Frontal cortex (tissue), 4 donors: ENCODE data around the gene PHKG1. TPM values are rescaled to one million over a fixed set of nuclear protein-coding genes. Genes with fewer than 3 reads are reported as not detected.
"Not testable (repeated sequence)": the region's sequence is repeated elsewhere in the genome, so short reads cannot be mapped to it uniquely, and the experiment has no call there.

Experiments
- DNase-seq, 2 donors: peaks; one replicate each; pipeline ENCODE4 v3.0.0; 2012; ENCODE audit warnings: low spot score in 2 of 2
- FAIRE-seq: peaks from 2 replicates; lab custom pipeline; 2012; peaks lifted over from hg19 to GRCh38; lab: Jason Lieb, UNC
- small RNA-seq: library from RNA; depleted of rRNA; stranded (forward); fragments of <200 nt; gene quantifications from one replicate; pipeline ENCODE3, GENCODE V24; 2014
- total RNA-seq: library from RNA; depleted of rRNA; stranded (reverse); fragments of >200 nt; gene quantifications from one replicate; pipeline ENCODE4 v1.2.3, GENCODE V29; 2014
- donor health status: control.
- donor health status: control.
- donor health status: control.

The PHKG1 gene
- total RNA-seq, 1 donor from 2014 or later, result 3.7 TPM

- no peak for DNase-seq
- FAIRE-seq, result no peak
These were observed 44.5 kb downstream of the PHKG1 start for GRCh38 chr7:56048245-56048644.

GRCh38 chr7:56047446-56048116, 45.2 kb downstream of the PHKG1 start:
- not testable (repeated sequence) for DNase-seq, FAIRE-seq

GRCh38 chr7:56046721-56047445, 45.9 kb downstream of the PHKG1 start:
- FAIRE-seq (no peak), DNase-seq (no peak)

- not testable (repeated sequence) for FAIRE-seq, DNase-seq
These were observed 47.0 kb downstream of the PHKG1 start for GRCh38 chr7:56045758-56046157.

GRCh38 chr7:56040730-56041129, 52.0 kb downstream of the PHKG1 start:
- DNase-seq, result no peak
- FAIRE-seq, result no peak

- peak in 1 of 2 donors; percentile 64 for DNase-seq
- no peak for FAIRE-seq
These were observed 58.9 kb downstream of the PHKG1 start for GRCh38 chr7:56033671-56034432.

- not testable (repeated sequence) for FAIRE-seq
These were observed 60.2 kb downstream of the PHKG1 start for GRCh38 chr7:56032578-56032977.

GRCh38 chr7:56031556-56031955, 61.2 kb downstream of the PHKG1 start:
- DNase-seq, FAIRE-seq: not testable (repeated sequence)

More at GRCh38 chr7:56032578-56032977, 60.2 kb downstream of the PHKG1 start:
- DNase-seq, result not testable (repeated sequence)

GRCh38 chr7:56030340-56030739, 62.4 kb downstream of the PHKG1 start:
- FAIRE-seq, result no peak
- DNase-seq, result no peak

Small RNA genes lying within 50 kb of the gene (small RNA-seq; reads per million reads assigned to genes)
- gene SNORA15 (not detected), gene SNORA22B (not detected)

Other genes starting within 250 kb of the PHKG1 start
- gene SEPTIN14, start 230.2 kb downstream of the PHKG1 start, total RNA-seq, result under 0.01 TPM
- gene ZNF713, start 205.5 kb downstream of the PHKG1 start, total RNA-seq, result 50.1 TPM
- gene MRPS17, start 141.1 kb downstream of the PHKG1 start, total RNA-seq, result 33.4 TPM
- gene NIPSNAP2, start 128.4 kb downstream of the PHKG1 start, total RNA-seq, result 36.3 TPM
- gene PSPH, start 41.5 kb downstream of the PHKG1 start, total RNA-seq, result 28.9 TPM
- 238 TPM for gene CCT6A, start 41.2 kb downstream of the PHKG1 start, total RNA-seq
- 91.3 TPM for gene SUMF2, start 28.7 kb downstream of the PHKG1 start, total RNA-seq
- 196 TPM for gene CHCHD2, start 13.5 kb upstream of the PHKG1 start, total RNA-seq
- gene NUPR2, start 23.5 kb upstream of the PHKG1 start, total RNA-seq, result not detected